ENCODE results near the gene FADS1. TPM values are rescaled to one million over a fixed set of nuclear protein-coding genes. Genes with fewer than 3 reads are reported as not detected.

Gene FADS1
- total RNA-seq, 1 experiment from 2014 or later: 442 TPM

GRCh38 chr11:61775106-61775505, 41.7 kb downstream of the FADS1 start:
- Histone ChIP-seq H3K27me3 (replicated peaks; ENCODE audit: insufficient read depth, low read depth, low read length, poor library complexity) (no peaks in the 10 kb centered on the region), H3K36me3 (ENCODE audit: insufficient read depth, low read length, poor library complexity, severe bottlenecking) (no peaks in the 10 kb centered on the region), H3K4me3 (ENCODE audit: low read depth, low read length, poor library complexity, severe bottlenecking) (no peak overlapping the region), H3K27ac (ENCODE audit: low read depth, low read length, poor library complexity, severe bottlenecking) (no peak overlapping the region), H3K4me1 (ENCODE audit: insufficient read depth, low read length, poor library complexity, severe bottlenecking) (peaks cover 10% of the 10 kb centered on the region), H3K9me3 (ENCODE audit: low read depth, low read length, poor library complexity, severe bottlenecking) (no peaks in the 10 kb centered on the region)
- no TSS peak for BruUV-seq (replicated peaks)
- intact Hi-C loops (cut with micrococcal nuclease; ENCODE audit: unreplicated experiment): no loop called here
- TF ChIP-seq EZH2 (IDR thresholded peaks at IDR 0.05; ENCODE audit: borderline replicate concordance, low read depth, low read length, poor library complexity, severe bottlenecking): no peak
- TF ChIP-seq CTCF (conservative IDR thresholded peaks at IDR 0.05; ENCODE audit: low read depth, low read length): no peak
- ChIA-PET POLR2A (ENCODE audit: low non-redundant PET) (no interaction called here), CTCF (no interaction called here)
- DNase-seq (ENCODE audit: low spot score): no peak

GRCh38 chr11:61774411-61774810, 42.4 kb downstream of the FADS1 start:
- intact Hi-C loops (cut with micrococcal nuclease; ENCODE audit: unreplicated experiment): no loop called here
- Histone ChIP-seq H3K4me1 (ENCODE audit: insufficient read depth, low read length, poor library complexity, severe bottlenecking) (peaks cover 10% of the 10 kb centered on the region), H3K27me3 (replicated peaks; ENCODE audit: insufficient read depth, low read depth, low read length, poor library complexity) (no peaks in the 10 kb centered on the region), H3K36me3 (ENCODE audit: insufficient read depth, low read length, poor library complexity, severe bottlenecking) (no peaks in the 10 kb centered on the region), H3K9me3 (ENCODE audit: low read depth, low read length, poor library complexity, severe bottlenecking) (no peaks in the 10 kb centered on the region), H3K4me3 (ENCODE audit: low read depth, low read length, poor library complexity, severe bottlenecking) (no peak overlapping the region), H3K27ac (ENCODE audit: low read depth, low read length, poor library complexity, severe bottlenecking) (no peak overlapping the region)
- POLR2A ChIA-PET (ENCODE audit: low non-redundant PET): no interaction called here
- DNase-seq (ENCODE audit: low spot score): no peak
- CTCF ChIA-PET: no interaction called here
- TF ChIP-seq CTCF (conservative IDR thresholded peaks at IDR 0.05; ENCODE audit: low read depth, low read length): no peak
- no peak for TF ChIP-seq EZH2 (IDR thresholded peaks at IDR 0.05; ENCODE audit: borderline replicate concordance, low read depth, low read length, poor library complexity, severe bottlenecking)
- no TSS peak for BruUV-seq (replicated peaks)

GRCh38 chr11:61773809-61774208, 43.0 kb downstream of the FADS1 start:
- CTCF ChIA-PET: no interaction called here
- Histone ChIP-seq H3K4me3 (ENCODE audit: low read depth, low read length, poor library complexity, severe bottlenecking) (no peak overlapping the region), H3K4me1 (ENCODE audit: insufficient read depth, low read length, poor library complexity, severe bottlenecking) (peaks cover 10% of the 10 kb centered on the region), H3K27me3 (replicated peaks; ENCODE audit: insufficient read depth, low read depth, low read length, poor library complexity) (no peaks in the 10 kb centered on the region), H3K9me3 (ENCODE audit: low read depth, low read length, poor library complexity, severe bottlenecking) (no peaks in the 10 kb centered on the region), H3K36me3 (ENCODE audit: insufficient read depth, low read length, poor library complexity, severe bottlenecking) (no peaks in the 10 kb centered on the region), H3K27ac (ENCODE audit: low read depth, low read length, poor library complexity, severe bottlenecking) (no peak overlapping the region)
- no TSS peak for BruUV-seq (replicated peaks)
- DNase-seq (ENCODE audit: low spot score): no peak
- TF ChIP-seq CTCF (conservative IDR thresholded peaks at IDR 0.05; ENCODE audit: low read depth, low read length) (no peak), EZH2 (IDR thresholded peaks at IDR 0.05; ENCODE audit: borderline replicate concordance, low read depth, low read length, poor library complexity, severe bottlenecking) (no peak)
- POLR2A ChIA-PET (ENCODE audit: low non-redundant PET): no interaction called here
- intact Hi-C loops (cut with micrococcal nuclease; ENCODE audit: unreplicated experiment): no loop called here

Measured in A673 (cell line).